PC-3 (cell line): ENCODE measurements around the gene THSD7A.

Experiments used
- EZH2 ChIP-seq: fragments of 300-600 bp; sonication (generic); IDR thresholded peaks from one replicate; pipeline ENCODE4 v1.6.1; 2017; ENCODE audit warnings: antibody characterized with exemption, mild to moderate bottlenecking, low read length; ENCODE audit not compliant: unreplicated experiment
- TF ChIP-seq, protein P1 (sequence below): fragments of 300-600 bp; sonication (generic); conservative IDR thresholded peaks from 2 replicates; pipeline ENCODE4 v1.5.1; 2017; ENCODE audit warnings: antibody characterized with exemption, low read depth, mild to moderate bottlenecking, low read length

DNA sequence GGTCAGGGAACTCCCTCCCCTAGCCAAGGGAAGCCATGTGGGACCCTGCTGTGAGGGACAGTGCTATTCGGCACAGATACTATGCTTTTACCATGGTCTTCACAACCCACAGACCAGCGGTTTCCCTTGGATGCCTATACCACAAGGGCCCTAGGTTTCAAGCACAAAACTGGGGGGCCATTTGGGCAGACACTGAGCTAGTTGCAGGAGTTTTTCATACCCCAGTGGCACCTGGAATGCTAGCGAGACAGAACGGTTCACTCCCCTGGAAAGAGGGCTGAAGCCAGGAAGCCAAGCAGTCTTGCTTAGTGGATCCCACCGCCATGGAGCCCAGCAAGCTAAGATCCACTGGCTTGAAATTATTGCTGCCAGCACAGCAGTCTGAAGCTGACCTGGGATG, 156.8 kb downstream of the THSD7A start:
- TF ChIP-seq, protein P1, sequence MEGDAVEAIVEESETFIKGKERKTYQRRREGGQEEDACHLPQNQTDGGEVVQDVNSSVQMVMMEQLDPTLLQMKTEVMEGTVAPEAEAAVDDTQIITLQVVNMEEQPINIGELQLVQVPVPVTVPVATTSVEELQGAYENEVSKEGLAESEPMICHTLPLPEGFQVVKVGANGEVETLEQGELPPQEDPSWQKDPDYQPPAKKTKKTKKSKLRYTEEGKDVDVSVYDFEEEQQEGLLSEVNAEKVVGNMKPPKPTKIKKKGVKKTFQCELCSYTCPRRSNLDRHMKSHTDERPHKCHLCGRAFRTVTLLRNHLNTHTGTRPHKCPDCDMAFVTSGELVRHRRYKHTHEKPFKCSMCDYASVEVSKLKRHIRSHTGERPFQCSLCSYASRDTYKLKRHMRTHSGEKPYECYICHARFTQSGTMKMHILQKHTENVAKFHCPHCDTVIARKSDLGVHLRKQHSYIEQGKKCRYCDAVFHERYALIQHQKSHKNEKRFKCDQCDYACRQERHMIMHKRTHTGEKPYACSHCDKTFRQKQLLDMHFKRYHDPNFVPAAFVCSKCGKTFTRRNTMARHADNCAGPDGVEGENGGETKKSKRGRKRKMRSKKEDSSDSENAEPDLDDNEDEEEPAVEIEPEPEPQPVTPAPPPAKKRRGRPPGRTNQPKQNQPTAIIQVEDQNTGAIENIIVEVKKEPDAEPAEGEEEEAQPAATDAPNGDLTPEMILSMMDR = no peak
- no peak for TF ChIP-seq EZH2
